ENCODE measurements around the gene REX1BD.
"Not testable (repeated sequence)": the region's sequence is repeated elsewhere in the genome, so short reads cannot be mapped to it uniquely, and the experiment has no call there.

Gene REX1BD

GRCh38 chr19:18588611-18589379 is at the start of gene REX1BD:
TSS of gene REX1BD (plus strand) at chr19:18588798. CDS start at chr19:18588802, 4 bp downstream.
- DNase-seq: peak; percentile 79 to 91 (median 88)

GRCh38 chr19:18539372-18539771 is 49.2 kb upstream of the REX1BD start:
- DNase-seq: no peak

GRCh38 chr19:18540200-18540599 is 48.4 kb upstream of the REX1BD start:
- not testable (repeated sequence) for DNase-seq

GRCh38 chr19:18541258-18541991 is 47.2 kb upstream of the REX1BD start:
- no peak for DNase-seq

GRCh38 chr19:18541992-18542940 is 46.3 kb upstream of the REX1BD start:
- peak in 1 of 6 experiments; percentile 37 for DNase-seq

- peak; percentile 79 to 91 (median 90) for DNase-seq
Observed at GRCh38 chr19:18542941-18543813, 45.4 kb upstream of the REX1BD start, which contains the start of gene FKBP8. TSS of gene FKBP8 (minus strand) at chr19:18543573. CDS start at chr19:18541970, 1,603 bp downstream.

- DNase-seq: peak; percentile 46 to 82 (median 70)
Observed at GRCh38 chr19:18543814-18544475, 44.7 kb upstream of the REX1BD start.

- DNase-seq: no peak
Observed at GRCh38 chr19:18551631-18552030, 37.0 kb upstream of the REX1BD start.

- peak; percentile 85 to 98 (median 97) for DNase-seq
Observed at GRCh38 chr19:18557411-18558201, 31.0 kb upstream of the REX1BD start, which contains the start of gene KXD1. TSS of gene KXD1 (plus strand) at chr19:18557870. CDS start at chr19:18562057, 4,187 bp downstream.

- DNase-seq: peak in 1 of 6 experiments; percentile 31
Observed at GRCh38 chr19:18558202-18558555, 30.4 kb upstream of the REX1BD start.

- DNase-seq: no peak
Observed at GRCh38 chr19:18558604-18559003, 30.0 kb upstream of the REX1BD start.

GRCh38 chr19:18559685-18560084 is 28.9 kb upstream of the REX1BD start:
- no peak for DNase-seq

GRCh38 chr19:18562086-18562485 is 26.5 kb upstream of the REX1BD start:
- no peak for DNase-seq

GRCh38 chr19:18566953-18567352 is 21.6 kb upstream of the REX1BD start:
- no peak for DNase-seq

- no peak for DNase-seq
Observed at GRCh38 chr19:18568367-18568766, 20.2 kb upstream of the REX1BD start.

GRCh38 chr19:18571564-18572344 is 16.8 kb upstream of the REX1BD start, which contains the start of gene UBA52:
TSS of gene UBA52 (plus strand) at chr19:18571857. CDS start at chr19:18573301, 1,444 bp downstream.
- DNase-seq: peak; percentile 96 to 99 (median 98)

GRCh38 chr19:18574691-18575291 is 13.8 kb upstream of the REX1BD start:
- no peak for DNase-seq

GRCh38 chr19:18576383-18576782 is 12.2 kb upstream of the REX1BD start:
- DNase-seq: no peak

All from stimulated activated naive CD4-positive, alpha-beta T cell (primary cell).